Activated B cell treated with CpG ODN at 0.5 μM for 24 hours (primary cell): ENCODE data around the gene CLEC10A. TPM values are rescaled to one million over a fixed set of nuclear protein-coding genes. Genes with fewer than 3 reads are reported as not detected.

Experiments
- ATAC-seq: fragments of 200-7000 bp; cut with Tn5 transposase; one replicate; pipeline ENCODE4 v1.10.0; 2021; ENCODE audit warnings: low read depth, mild to moderate bottlenecking, moderate library complexity
- CTCF ChIA-PET: fragments of 350-600 bp; sonication (Branson Sonifier 250); formaldehyde crosslinking; loops from one replicate; lab custom pipeline; 2021; ENCODE audit warnings: antibody characterized with exemption; lab: Charles Lee
- POLR2A ChIA-PET: fragments of 350-600 bp; sonication (Branson Sonifier 250); formaldehyde crosslinking; loops from one replicate; lab custom pipeline; 2021; ENCODE audit warnings: antibody characterized with exemption; lab: Charles Lee
- DNase-seq: peaks from one replicate; pipeline ENCODE4 v3.0.0; 2022
- H3K27ac Mint-ChIP-seq: one replicate; pipeline ENCODE4 v1.8.0; 2020; ENCODE audit warnings: mixed read lengths
- H3K27me3 Mint-ChIP-seq: one replicate; pipeline ENCODE4 v1.8.0; 2021; ENCODE audit warnings: mixed read lengths
- H3K36me3 Mint-ChIP-seq: one replicate; pipeline ENCODE4 v1.8.0; 2021; ENCODE audit warnings: low read depth, mixed read lengths
- H3K4me1 Mint-ChIP-seq: one replicate; pipeline ENCODE4 v1.8.0; 2021; ENCODE audit warnings: mixed read lengths
- H3K4me3 Mint-ChIP-seq: one replicate; pipeline ENCODE4 v1.8.0; 2020; ENCODE audit warnings: mild to moderate bottlenecking, mixed read lengths
- H3K9me3 Mint-ChIP-seq: one replicate; pipeline ENCODE4 v1.8.0; 2020; ENCODE audit warnings: mixed read lengths
- CTCF ChIP-seq: fragments of 200-600 bp; IDR thresholded peaks from one replicate; pipeline ENCODE4 v1.8.0; 2022; ENCODE audit warnings: antibody characterized with exemption, mild to moderate bottlenecking
- intact Hi-C: fragments of 100-400 bp; cut with micrococcal nuclease; formaldehyde crosslinking; loops from one replicate; pipeline ENCODE4 v1.15.1; 2024
- total RNA-seq: library from RNA; stranded (reverse); gene quantifications from 2 replicates; pipeline ENCODE4 v1.2.3, GENCODE V29; 2022

CLEC10A gene
- total RNA-seq, 1 donor from 2014 or later, result not detected

GRCh38 chr17:7046127-7046724, 33.8 kb downstream of the CLEC10A start:
- peak; percentile 9 for ATAC-seq
- DNase-seq, result peak; percentile 30
- no peaks in the 10 kb centered on the region for H3K27me3 Mint-ChIP-seq
- POLR2A ChIA-PET, result interaction anchor here (0.6 to 4.7 kb wide), 20 partner anchors 10 to 641 kb away, joined by 3 to 56 read pairs (median 4); partner anchors contain the start of genes RNASEK, SLC16A13, TMEM102 and TP53
- no peaks in the 10 kb centered on the region for H3K9me3 Mint-ChIP-seq
- CTCF ChIA-PET, result interaction anchor here (0.7 to 3.4 kb wide), 34 partner anchors 11 to 543 kb away, joined by 3 to 63 read pairs (median 4); partner anchors contain the start of genes ACADVL, ACAP1, BCL6B and DLG4
- H3K27ac Mint-ChIP-seq, result peak overlapping the region; percentile 86
- peaks cover 44% of the 10 kb centered on the region for H3K4me1 Mint-ChIP-seq
- intact Hi-C loops, result loop anchor here (1.0 to 10.0 kb wide), 10 partner anchors 24 to 643 kb away; partner anchors contain the start of genes FGF11, MPDU1, SLC2A4 and TMEM102
- TF ChIP-seq CTCF, result no peak
- peak overlapping the region; percentile 81 for H3K4me3 Mint-ChIP-seq
- no peaks in the 10 kb centered on the region for H3K36me3 Mint-ChIP-seq

- ATAC-seq, result peak; percentile 11
- intact Hi-C loops, result loop anchor here (1.0 to 10.0 kb wide), 12 partner anchors 23 to 643 kb away; partner anchors contain the start of genes FGF11, KCTD11, MPDU1 and SLC2A4
- ChIA-PET CTCF (interaction anchor here (0.5 to 3.4 kb wide), 36 partner anchors 10 to 580 kb away, joined by 3 to 63 read pairs (median 4); partner anchors contain the start of genes ACADVL, ACAP1, BCL6B and DLG4), POLR2A (interaction anchor here (0.6 to 4.7 kb wide), 20 partner anchors 9 to 642 kb away, joined by 3 to 56 read pairs (median 4); partner anchors contain the start of genes RNASEK, SLC16A13, TMEM102 and TP53)
- DNase-seq, result no peak
- Mint-ChIP-seq H3K9me3 (no peaks in the 10 kb centered on the region), H3K4me1 (peaks cover 46% of the 10 kb centered on the region), H3K36me3 (no peaks in the 10 kb centered on the region), H3K4me3 (peak overlapping the region; percentile 81), H3K27ac (peak overlapping the region; percentile 86), H3K27me3 (no peaks in the 10 kb centered on the region)
- TF ChIP-seq CTCF, result no peak
Measured at GRCh38 chr17:7045492-7046126, 34.4 kb downstream of the CLEC10A start.

GRCh38 chr17:7043497-7044198, 36.4 kb downstream of the CLEC10A start, which contains the start of gene SLC16A11:
TSS of gene SLC16A11 (minus strand) at chr17:7044092. CDS start at chr17:7043513, 579 bp downstream.
- intact Hi-C loops, result loop anchor here (1.0 to 10.0 kb wide), 2 partner anchors 8 to 541 kb away; partner anchors contain the start of gene MPDU1
- Mint-ChIP-seq H3K36me3 (no peaks in the 10 kb centered on the region), H3K27me3 (no peaks in the 10 kb centered on the region), H3K27ac (peak within 1 kb of the TSS; percentile 24), H3K9me3 (no peaks in the 10 kb centered on the region), H3K4me1 (peaks cover 51% of the 10 kb centered on the region), H3K4me3 (peak within 1 kb of the TSS; percentile 74)
- ChIA-PET CTCF (interaction anchor here (1.0 to 3.4 kb wide), 3 partner anchors 93 to 201 kb away, joined by 3 to 29 read pairs (median 7); no protein-coding TSS in a partner anchor), POLR2A (interaction anchor here (0.6 to 4.7 kb wide), 6 partner anchors 7 to 643 kb away, joined by 3 to 56 read pairs (median 4); partner anchors contain the start of genes SLC16A13 and TP53)
- no peak for TF ChIP-seq CTCF
- peak; percentile 43 for ATAC-seq
- DNase-seq, result peak; percentile 52

- Mint-ChIP-seq H3K4me3 (peak overlapping the region; percentile 74), H3K27ac (no peak overlapping the region), H3K4me1 (peaks cover 56% of the 10 kb centered on the region), H3K9me3 (no peaks in the 10 kb centered on the region), H3K27me3 (no peaks in the 10 kb centered on the region), H3K36me3 (no peaks in the 10 kb centered on the region)
- POLR2A ChIA-PET, result interaction anchor here (1.3 to 4.7 kb wide), 7 partner anchors 7 to 644 kb away, joined by 4 to 56 read pairs (median 8); partner anchors contain the start of genes SLC16A13 and TP53
- DNase-seq, result no peak
- no peak for TF ChIP-seq CTCF
- peak; percentile 3 for ATAC-seq
- CTCF ChIA-PET, result interaction anchor here (1.0 to 1.1 kb wide), 2 partner anchors 93 to 201 kb away, joined by 3 to 7 read pairs; no protein-coding TSS in a partner anchor
- intact Hi-C loops, result loop anchor here (1.0 to 10.0 kb wide), 2 partner anchors 8 to 542 kb away; partner anchors contain the start of gene MPDU1
Measured at GRCh38 chr17:7043182-7043496, 36.9 kb downstream of the CLEC10A start.
